HepG2 (cell line): ENCODE results near the gene IGSF21. TPM values are rescaled to one million over a fixed set of nuclear protein-coding genes. Genes with fewer than 3 reads are reported as not detected.

Experiments
- ATAC-seq: fragments of 200-7000 bp; cut with Tn5 transposase; 3 replicates; pipeline ENCODE4 v1.9.1; 2020; ENCODE audit warnings: mild to moderate bottlenecking, moderate library complexity
- BruUV-seq: library from RNA; stranded (reverse); fragments of 400-500 nt; replicated peaks from 2 replicates; lab custom pipeline; 2021; lab: Mats Ljungman, UMichigan
- CTCF ChIA-PET: fragments of 300-600 bp; formaldehyde crosslinking; extraction: SDS; loops from one replicate; lab custom pipeline; 2021; ENCODE audit warnings: low total read pairs, inconsistent platforms, low intra/inter-chr PET ratio; lab: Yijun Ruan, JAX
- POLR2A ChIA-PET: fragments of 350-600 bp; sonication (Branson Sonifier 250); formaldehyde crosslinking; loops from one replicate; lab custom pipeline; 2020; ENCODE audit warnings: antibody characterized with exemption, inconsistent platforms; lab: Yijun Ruan, JAX
- DNase-seq: peaks from one replicate; pipeline ENCODE4 v3.0.0-alpha.2; 2015; ENCODE audit warnings: low spot score
- FAIRE-seq: peaks from 3 replicates; lab custom pipeline; 2011; peaks lifted over from hg19 to GRCh38; lab: Jason Lieb, UNC
- H2AFZ ChIP-seq: one replicate; pipeline ENCODE4 v1.6.1; 2011; ENCODE audit warnings: low read length, inconsistent platforms
- H3K27ac ChIP-seq: fragments of 300-600 bp; 3 replicates; pipeline ENCODE4 v1.8.0; 2011; ENCODE audit warnings: mixed run types, mild to moderate bottlenecking, mixed read lengths, low read length, inconsistent platforms; ENCODE audit not compliant: insufficient read depth; ENCODE audit errors: extremely low read length
- H3K27me3 ChIP-seq, 2 experiments: fragments of 200-600 bp in 1 of 2; 2 replicates in 1 of 2; 3 replicates in 1 of 2; pipeline versions ENCODE4 v1.6.0 to v1.8.0; 2011; ENCODE audit warnings: low read length in 2 of 2, mild to moderate bottlenecking in 2 of 2, moderate library complexity in 2 of 2, inconsistent platforms in 1 of 2; ENCODE audit not compliant: insufficient read depth in 2 of 2, control insufficient read depth in 1 of 2
- H3K36me3 ChIP-seq, 2 experiments: fragments of 200-600 bp in 1 of 2; replicated peaks in 1 of 2; 2 replicates in 1 of 2; 3 replicates in 1 of 2; pipeline versions ENCODE4 v1.5.1 to v1.8.0; 2011; ENCODE audit warnings: low read length in 2 of 2, inconsistent platforms in 1 of 2; ENCODE audit not compliant: insufficient read depth in 2 of 2, control insufficient read depth in 1 of 2
- H3K4me1 ChIP-seq: 2 replicates; pipeline ENCODE4 v1.5.1; 2012; ENCODE audit warnings: low read length, inconsistent platforms; ENCODE audit not compliant: insufficient read depth
- H3K4me2 ChIP-seq: 2 replicates; pipeline ENCODE4 v1.6.0; 2011; ENCODE audit warnings: low read depth, low read length, inconsistent platforms
- H3K4me3 ChIP-seq, 3 experiments: fragments of 200-600 bp in 1 of 3; sonication (generic), shearing (Covaris generic) in 1 of 3; replicated peaks in 1 of 3; 2 replicates each; pipeline ENCODE4 v1.5.1; 2011 to 2016; ENCODE audit warnings: low read length in 3 of 3, inconsistent platforms in 2 of 3, low read depth in 2 of 3, mild to moderate bottlenecking in 2 of 3, control low read depth in 1 of 3, mixed read lengths in 1 of 3; ENCODE audit not compliant: insufficient read depth in 1 of 3
- H3K79me2 ChIP-seq: one replicate; pipeline ENCODE4 v1.6.1; 2011; ENCODE audit warnings: low read length, inconsistent platforms; ENCODE audit not compliant: insufficient read depth
- H3K9ac ChIP-seq: 2 replicates; pipeline ENCODE4 v1.6.0; 2011; ENCODE audit warnings: mild to moderate bottlenecking, low read depth, low read length, inconsistent platforms; ENCODE audit not compliant: insufficient read depth
- H3K9me3 ChIP-seq: 2 replicates; pipeline ENCODE4 v1.5.1; 2012; ENCODE audit warnings: mild to moderate bottlenecking, low read length
- H4K20me1 ChIP-seq: 2 replicates; pipeline ENCODE4 v1.6.0; 2011; ENCODE audit warnings: inconsistent platforms, mild to moderate bottlenecking, low read length, moderate library complexity; ENCODE audit not compliant: insufficient read depth
- FOXJ3 ChIP-seq: sonication (generic); formaldehyde crosslinking; IDR thresholded peaks from 2 replicates; pipeline ENCODE4 v1.4.0; 2020; ENCODE audit warnings: missing genetic modification reagents, mild to moderate bottlenecking, borderline replicate concordance
- IKZF1 ChIP-seq: fragments of 450-650 bp; IDR thresholded peaks from 2 replicates; pipeline ENCODE4 v1.7.1; 2016
- JUND ChIP-seq: sonication (generic); formaldehyde crosslinking; IDR thresholded peaks from 2 replicates; pipeline ENCODE4 v1.8.0; 2022; ENCODE audit warnings: mild to moderate bottlenecking, missing genetic modification reagents
- RFXANK ChIP-seq: IDR thresholded peaks from 2 replicates; pipeline ENCODE4 v1.6.1; 2016
- XBP1 ChIP-seq: sonication (generic); formaldehyde crosslinking; IDR thresholded peaks from 2 replicates; pipeline ENCODE4 v1.5.0; 2020; ENCODE audit warnings: missing genetic modification reagents
- ZBTB38 ChIP-seq: sonication (generic); formaldehyde crosslinking; IDR thresholded peaks from 2 replicates; pipeline ENCODE4 v1.5.1; 2020; ENCODE audit warnings: mild to moderate bottlenecking, missing genetic modification reagents
- ZFP90 ChIP-seq: sonication (generic); formaldehyde crosslinking; IDR thresholded peaks from 2 replicates; pipeline ENCODE4 v1.8.0; 2022; ENCODE audit warnings: missing genetic modification reagents, mild to moderate bottlenecking, inconsistent platforms, borderline replicate concordance
- ZNF17 ChIP-seq: sonication (generic); formaldehyde crosslinking; IDR thresholded peaks from 2 replicates; pipeline ENCODE4 v1.5.0; 2020; ENCODE audit warnings: mild to moderate bottlenecking, missing genetic modification reagents
- ZNF225 ChIP-seq: sonication (generic); formaldehyde crosslinking; IDR thresholded peaks from 2 replicates; pipeline ENCODE4 v1.4.0; 2020; ENCODE audit warnings: mild to moderate bottlenecking, missing genetic modification reagents
- ZNF614 ChIP-seq: IDR thresholded peaks from 2 replicates; pipeline ENCODE4 v1.6.1; 2018; ENCODE audit warnings: missing biosample characterization, missing genetic modification reagents, inconsistent platforms, borderline replicate concordance
- WGBS: methylation state at CpG from one replicate; pipeline ENCODE4 v1.1.6; 2017; ENCODE audit warnings: low lambda C conversion rate; 5-methylcytosine and 5-hydroxymethylcytosine counted together
- in situ Hi-C: cut with HindIII; loops from 2 replicates; pipeline ENCODE4 v1.10.0; 2017; ENCODE audit warnings: low pct_unique_long_range_greater_than_20kb; ENCODE audit not compliant: extremely low pct_ligation_motif_present
- intact Hi-C: fragments of 100-400 bp; cut with micrococcal nuclease; formaldehyde crosslinking; loops from one replicate; pipeline ENCODE4 v1.10.0; 2022; ENCODE audit not compliant: unreplicated experiment
- polyA plus RNA-seq, 8 experiments: library from polyadenylated mRNA; depleted of rRNA in 3 of 8; stranded (reverse) in 7 of 8; unstranded in 1 of 8; fragments of >200 nt; fragmentation: Illumina TruSeq in 4 of 8; extraction: Trizol in 4 of 8; gene quantifications; 2 replicates each; pipeline versions ENCODE4 v1.2.1 to v1.2.3, GENCODE V29; 2011 to 2016; ENCODE audit warnings: low read depth in 4 of 8, missing spikeins in 1 of 8, mixed read lengths in 1 of 8; ENCODE audit not compliant: insufficient read depth in 1 of 8
- total RNA-seq, 5 experiments: library from RNA; depleted of rRNA; stranded (reverse); fragments of >200 nt; fragmentation: Illumina TruSeq; extraction: Trizol; gene quantifications; 2 replicates each; pipeline ENCODE4 v1.2.3, GENCODE V29; 2016; ENCODE audit warnings: low read depth in 1 of 5
- TF ChIP-seq, protein P1 (sequence below): sonication (generic); formaldehyde crosslinking; IDR thresholded peaks from 2 replicates; pipeline ENCODE4 v1.5.0; 2020; ENCODE audit warnings: mild to moderate bottlenecking, missing genetic modification reagents
- TF ChIP-seq, protein P2 (sequence below): sonication (generic); formaldehyde crosslinking; conservative IDR thresholded peaks from 2 replicates; pipeline ENCODE4 v1.4.0; 2020; ENCODE audit warnings: missing genetic modification reagents

IGSF21 gene
- total and polyA plus RNA-seq, 2 of the 13 experiments (the other 11 are each of a cell fraction or from before 2014, with no cell fraction given) = not detected

DNA sequence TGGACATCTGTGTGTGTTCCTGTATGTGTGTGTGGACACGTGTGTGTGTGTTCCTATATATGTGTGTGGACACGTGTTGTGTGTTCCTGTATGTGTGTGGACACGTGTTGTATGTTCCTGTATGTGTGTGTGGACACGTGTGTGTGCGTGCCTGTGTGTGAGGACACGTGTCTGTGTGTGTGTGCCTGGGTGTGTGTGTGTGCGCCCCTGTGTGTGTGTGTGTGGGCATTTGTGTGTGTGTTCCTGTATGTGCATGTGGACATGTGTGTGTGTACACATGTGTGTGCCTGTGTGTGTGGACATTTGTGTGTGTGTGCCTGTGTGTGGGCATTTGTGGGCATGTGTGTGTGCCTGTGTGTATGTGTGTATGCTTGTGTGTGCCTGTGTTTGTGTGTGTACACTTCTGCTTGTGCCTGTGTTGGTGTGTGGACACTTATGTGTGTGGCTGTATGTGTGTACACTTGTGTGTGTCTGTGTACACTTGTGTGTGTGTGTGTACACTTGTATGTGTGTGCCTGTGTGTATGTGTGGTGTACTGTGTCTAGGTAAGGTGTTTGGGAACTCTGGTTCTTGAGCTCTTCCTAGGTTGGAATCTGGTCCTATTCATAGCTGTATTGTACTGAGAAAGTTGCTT, 3.7 kb upstream of the IGSF21 start (continued):
- TF ChIP-seq IKZF1 (no peak), RFXANK (no peak), FOXJ3 (CRISPR knock-in tag) (no peak), XBP1 (CRISPR knock-in tag) (no peak), ZNF614 (CRISPR knock-in tag) (no peak), JUND (CRISPR knock-in tag) (no peak), ZNF17 (CRISPR knock-in tag) (no peak)
- TF ChIP-seq, protein P1, sequence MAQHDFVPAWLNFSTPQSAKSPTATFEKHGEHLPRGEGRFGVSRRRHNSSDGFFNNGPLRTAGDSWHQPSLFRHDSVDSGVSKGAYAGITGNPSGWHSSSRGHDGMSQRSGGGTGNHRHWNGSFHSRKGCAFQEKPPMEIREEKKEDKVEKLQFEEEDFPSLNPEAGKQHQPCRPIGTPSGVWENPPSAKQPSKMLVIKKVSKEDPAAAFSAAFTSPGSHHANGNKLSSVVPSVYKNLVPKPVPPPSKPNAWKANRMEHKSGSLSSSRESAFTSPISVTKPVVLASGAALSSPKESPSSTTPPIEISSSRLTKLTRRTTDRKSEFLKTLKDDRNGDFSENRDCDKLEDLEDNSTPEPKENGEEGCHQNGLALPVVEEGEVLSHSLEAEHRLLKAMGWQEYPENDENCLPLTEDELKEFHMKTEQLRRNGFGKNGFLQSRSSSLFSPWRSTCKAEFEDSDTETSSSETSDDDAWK (CRISPR knock-in tag) = no peak

DNA sequence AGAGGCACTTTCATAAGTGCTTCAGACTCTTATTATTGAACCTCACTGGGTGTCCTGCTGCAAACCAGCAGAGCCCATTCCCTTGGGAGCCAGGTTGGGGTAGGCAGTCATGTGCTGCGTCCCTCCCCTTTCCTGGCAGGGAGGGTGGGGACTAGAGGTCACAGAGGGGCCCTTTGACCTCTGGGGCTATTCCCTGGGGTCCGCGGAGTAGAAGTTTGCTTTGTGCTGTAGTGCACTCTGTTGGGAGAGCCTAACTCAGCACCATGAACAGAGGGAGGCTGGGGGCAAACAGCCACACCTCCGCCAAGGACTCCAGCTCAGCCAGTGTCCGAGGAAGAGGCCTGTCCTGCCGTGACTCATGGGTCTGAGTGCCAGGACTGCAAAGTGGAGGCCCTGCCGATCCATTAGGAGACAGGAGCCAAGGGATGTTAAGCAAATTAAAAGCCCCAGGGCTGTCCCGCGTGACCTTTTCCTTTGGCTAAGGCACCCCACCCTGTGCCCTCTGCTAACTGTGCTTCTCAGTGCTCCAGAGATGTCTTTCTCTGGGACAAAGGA, 3.0 kb upstream of the IGSF21 start:
- no TSS peak for BruUV-seq
- ChIA-PET POLR2A (no interaction called here), CTCF (no interaction called here)
- DNase-seq (no peak), FAIRE-seq (no peak), ATAC-seq (no peak; the same call in 2 of the 3 replicates)
- WGBS = 27% methylated on average over 3 of the region's 9 CpGs
- H3K36me3 ChIP-seq = no peaks in the 10 kb centered on the region
- H3K9me3 ChIP-seq = no peaks in the 10 kb centered on the region
- no peak overlapping the region for H3K9ac ChIP-seq
- in situ Hi-C loops = loop anchor here (5.0 kb wide), 1 partner anchor 182 kb away; no protein-coding TSS in a partner anchor
- no peak overlapping the region for H3K4me2 ChIP-seq
- intact Hi-C loops = no loop called here
- no peak overlapping the region for H2AFZ ChIP-seq
- no peaks in the 10 kb centered on the region for H3K4me1 ChIP-seq
- no peaks in the 10 kb centered on the region for H3K79me2 ChIP-seq
- no peak overlapping the region for H3K4me3 ChIP-seq
- H3K27ac ChIP-seq = no peak overlapping the region
- 0 out of 2 replicates have a peak, but pooled peaks cover 3% of the 10 kb centered on the region for H4K20me1 ChIP-seq
- peaks cover 6 to 30% of the 10 kb centered on the region in 2 experiments; a peak in 3 of 5 replicates for H3K27me3 ChIP-seq
- no peak for TF ChIP-seq ZNF225
- TF ChIP-seq ZFP90 = no peak
- TF ChIP-seq, protein P2, sequence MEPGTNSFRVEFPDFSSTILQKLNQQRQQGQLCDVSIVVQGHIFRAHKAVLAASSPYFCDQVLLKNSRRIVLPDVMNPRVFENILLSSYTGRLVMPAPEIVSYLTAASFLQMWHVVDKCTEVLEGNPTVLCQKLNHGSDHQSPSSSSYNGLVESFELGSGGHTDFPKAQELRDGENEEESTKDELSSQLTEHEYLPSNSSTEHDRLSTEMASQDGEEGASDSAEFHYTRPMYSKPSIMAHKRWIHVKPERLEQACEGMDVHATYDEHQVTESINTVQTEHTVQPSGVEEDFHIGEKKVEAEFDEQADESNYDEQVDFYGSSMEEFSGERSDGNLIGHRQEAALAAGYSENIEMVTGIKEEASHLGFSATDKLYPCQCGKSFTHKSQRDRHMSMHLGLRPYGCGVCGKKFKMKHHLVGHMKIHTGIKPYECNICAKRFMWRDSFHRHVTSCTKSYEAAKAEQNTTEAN (CRISPR knock-in tag) = no peak
- no peak for TF ChIP-seq ZBTB38 (CRISPR knock-in tag)
